K562 (cell line): ENCODE measurements around the gene ARHGEF7. TPM values are rescaled to one million over a fixed set of nuclear protein-coding genes. Genes with fewer than 3 reads are reported as not detected.

Experiments
- ATAC-seq: fragments of 200-7000 bp; cut with Tn5 transposase; 3 replicates; pipeline ENCODE4 v1.9.1; 2020; ENCODE audit warnings: moderate library complexity
- BruUV-seq: library from RNA; stranded (reverse); fragments of 400-500 nt; replicated peaks from 2 replicates; lab custom pipeline; 2021; lab: Mats Ljungman, UMichigan
- CTCF ChIA-PET: fragments of 300-600 bp; formaldehyde crosslinking; extraction: SDS; loops from one replicate; lab custom pipeline; 2021; ENCODE audit warnings: low intra/inter-chr PET ratio; lab: Yijun Ruan, JAX
- POLR2A ChIA-PET: fragments of 300-600, 350-650 bp; sonication (Branson Sonifier 250); formaldehyde crosslinking; extraction: SDS; loops from one replicate; lab custom pipeline; 2021; ENCODE audit warnings: antibody characterized with exemption, inconsistent platforms; lab: Yijun Ruan, JAX
- DNase-seq, 4 experiments: peaks; one replicate each; pipeline versions ENCODE4 v3.0.0 to v3.0.0-alpha.2; 2011 to 2018; ENCODE audit warnings: low spot score in 3 of 4, mixed read lengths in 3 of 4; ENCODE audit errors: extremely low read depth in 1 of 4
- FAIRE-seq: peaks from 2 replicates; lab custom pipeline; 2011; peaks lifted over from hg19 to GRCh38; lab: Jason Lieb, UNC
- H2AFZ ChIP-seq: 2 replicates; pipeline ENCODE4 v1.6.0; 2011; ENCODE audit warnings: low read depth, low read length, control low read depth, inconsistent platforms
- H3K27ac ChIP-seq: fragments of 200-600 bp; 3 replicates; pipeline ENCODE4 v1.8.0; 2011; ENCODE audit warnings: low read depth, mild to moderate bottlenecking, control low read depth, inconsistent platforms, low read length, moderate library complexity, mixed read lengths; ENCODE audit errors: extremely low read depth
- H3K27me3 ChIP-seq, 2 experiments: fragments of 300-600 bp in 1 of 2; 2 replicates in 1 of 2; 3 replicates in 1 of 2; pipeline versions ENCODE4 v1.6.0 to v1.8.0; 2011; ENCODE audit warnings: inconsistent platforms in 2 of 2, low read length in 2 of 2, mild to moderate bottlenecking in 1 of 2, mixed read lengths in 1 of 2, moderate library complexity in 1 of 2; ENCODE audit not compliant: control insufficient read depth in 2 of 2, insufficient read depth in 2 of 2
- H3K36me3 ChIP-seq: fragments of 300-600 bp; 3 replicates; pipeline ENCODE4 v1.8.0; 2011; ENCODE audit warnings: mild to moderate bottlenecking, low read length, inconsistent platforms; ENCODE audit not compliant: control insufficient read depth, insufficient read depth
- H3K4me1 ChIP-seq, 2 experiments: fragments of 200-600 bp in 1 of 2; replicated peaks in 1 of 2; 2 replicates in 1 of 2; 3 replicates in 1 of 2; pipeline versions ENCODE4 v1.5.1 to v1.8.0; 2011; ENCODE audit warnings: inconsistent platforms in 2 of 2, low read length in 2 of 2, mild to moderate bottlenecking in 1 of 2, mixed read lengths in 1 of 2, moderate library complexity in 1 of 2; ENCODE audit not compliant: control insufficient read depth in 2 of 2, insufficient read depth in 2 of 2
- H3K4me2 ChIP-seq: 2 replicates; pipeline ENCODE4 v1.6.1; 2011; ENCODE audit warnings: low read length, control low read depth, inconsistent platforms, mixed read lengths; ENCODE audit not compliant: insufficient read depth
- H3K4me3 ChIP-seq: fragments of 200-600 bp; sonication (generic), shearing (Covaris generic); 2 replicates; pipeline ENCODE4 v1.5.1; 2016; ENCODE audit warnings: control low read depth, inconsistent platforms
- H3K79me2 ChIP-seq: fragments of 200-600 bp; 3 replicates; pipeline ENCODE4 v1.8.0; 2011; ENCODE audit warnings: low read length, inconsistent platforms; ENCODE audit not compliant: control insufficient read depth, insufficient read depth
- H3K9ac ChIP-seq, 2 experiments: 2 replicates each; pipeline versions ENCODE4 v1.6.0 to v1.6.1; 2011; ENCODE audit warnings: low read depth in 2 of 2, low read length in 2 of 2, control low read depth in 1 of 2, inconsistent platforms in 1 of 2, mild to moderate bottlenecking in 1 of 2, mixed read lengths in 1 of 2; ENCODE audit not compliant: insufficient read depth in 1 of 2
- H3K9me1 ChIP-seq: one replicate; pipeline ENCODE4 v1.6.0; 2011; ENCODE audit warnings: inconsistent platforms, mild to moderate bottlenecking, low read length, moderate library complexity; ENCODE audit not compliant: control insufficient read depth, insufficient read depth
- H3K9me3 ChIP-seq: replicated peaks from 2 replicates; pipeline ENCODE4 v1.5.1; 2011; ENCODE audit warnings: low read depth, low read length, inconsistent platforms; ENCODE audit not compliant: control insufficient read depth, insufficient read depth
- H4K20me1 ChIP-seq: replicated peaks from 2 replicates; pipeline ENCODE4 v1.6.1; 2011; ENCODE audit warnings: low read length, inconsistent platforms, mixed read lengths; ENCODE audit not compliant: control insufficient read depth, insufficient read depth
- BRD9 ChIP-seq: fragments of 450-650 bp; IDR thresholded peaks from 2 replicates; pipeline ENCODE4 v1.6.1; 2018; ENCODE audit warnings: low read depth; ENCODE audit not compliant: partially characterized antibody
- CBX3 ChIP-seq, 2 experiments: IDR thresholded peaks; 1 replicate in 1 of 2; 2 replicates in 1 of 2; pipeline ENCODE4 v1.6.1; 2012; ENCODE audit warnings: inconsistent platforms in 2 of 2, low read length in 2 of 2, borderline replicate concordance in 1 of 2, control low read depth in 1 of 2
- CCNT2 ChIP-seq: IDR thresholded peaks from 2 replicates; pipeline ENCODE4 v1.6.1; 2011; ENCODE audit warnings: borderline replicate concordance, low read depth, mild to moderate bottlenecking, moderate library complexity, mixed read lengths, low read length; ENCODE audit not compliant: insufficient read length; ENCODE audit errors: extremely low read depth
- E2F8 ChIP-seq: fragments of 450-650 bp; IDR thresholded peaks from 2 replicates; pipeline ENCODE4 v1.7.1; 2018; ENCODE audit warnings: mild to moderate bottlenecking, low read depth; ENCODE audit not compliant: partially characterized antibody
- EHMT2 ChIP-seq: fragments of 450-650 bp; IDR thresholded peaks from 2 replicates; pipeline ENCODE4 v1.6.1; 2018; ENCODE audit warnings: antibody characterized with exemption
- HMGN3 ChIP-seq: IDR thresholded peaks from 2 replicates; pipeline ENCODE4 v1.6.1; 2011; ENCODE audit warnings: borderline replicate concordance, low read depth, mild to moderate bottlenecking, mixed read lengths, low read length; ENCODE audit not compliant: insufficient read length; ENCODE audit errors: extremely low read depth
- HOXB6 ChIP-seq: fragments of 250-450 bp; sonication (Bioruptor Pico); IDR thresholded peaks from 2 replicates; pipeline ENCODE4 v1.5.1; 2022; ENCODE audit warnings: mild to moderate bottlenecking, borderline replicate concordance
- ILF3 ChIP-seq: fragments of 450-650 bp; IDR thresholded peaks from 2 replicates; pipeline ENCODE4 v1.6.1; 2018; ENCODE audit warnings: antibody characterized with exemption, mild to moderate bottlenecking, moderate library complexity, borderline replicate concordance
- KDM1A ChIP-seq, 2 experiments: fragments of 450-650 bp; IDR thresholded peaks; 2 replicates each; pipeline ENCODE4 v1.6.1; 2016; ENCODE audit warnings: mild to moderate bottlenecking in 2 of 2
- NFXL1 ChIP-seq: fragments of 450-650 bp; formaldehyde crosslinking; IDR thresholded peaks from 2 replicates; pipeline ENCODE4 v1.4.0; 2021; ENCODE audit warnings: mild to moderate bottlenecking
- PHB2 ChIP-seq: fragments of 450-650 bp; IDR thresholded peaks from 2 replicates; pipeline ENCODE4 v1.6.1; 2017; ENCODE audit warnings: low read depth
- POU5F1 ChIP-seq: fragments of 150-350 bp; IDR thresholded peaks from 2 replicates; pipeline ENCODE4 v1.6.1; 2014; ENCODE audit warnings: borderline replicate concordance, low read length, low read depth, mild to moderate bottlenecking; ENCODE audit not compliant: partially characterized antibody
- PTTG1 ChIP-seq: fragments of 450-650 bp; IDR thresholded peaks from 2 replicates; pipeline ENCODE4 v1.6.1; 2016; ENCODE audit warnings: low read depth, mild to moderate bottlenecking, missing genetic modification characterization, missing compliant biosample characterization
- RBM17 ChIP-seq: fragments of 200-400 bp; formaldehyde crosslinking; IDR thresholded peaks from 2 replicates; pipeline ENCODE4 v1.6.1; 2017; ENCODE audit warnings: low read depth, mild to moderate bottlenecking, low read length, borderline replicate concordance
- SAFB ChIP-seq: fragments of 200-400 bp; formaldehyde crosslinking; IDR thresholded peaks from 2 replicates; pipeline ENCODE4 v1.6.1; 2017; ENCODE audit warnings: low read depth, low read length, borderline replicate concordance
- SMARCE1 ChIP-seq: fragments of 450-650 bp; IDR thresholded peaks from 2 replicates; pipeline ENCODE4 v1.7.1; 2016; ENCODE audit warnings: mild to moderate bottlenecking
- SMC3 ChIP-seq: conservative IDR thresholded peaks from 2 replicates; pipeline ENCODE4 v1.6.1; 2011; ENCODE audit warnings: low read depth, low read length, improper control_type of control experiment; ENCODE audit not compliant: insufficient read depth
- YY1 ChIP-seq, 3 experiments: IDR thresholded peaks; 2 replicates each; pipeline ENCODE4 v1.6.1; 2011; ENCODE audit warnings: low read length in 2 of 3, mild to moderate bottlenecking in 2 of 3, moderate library complexity in 2 of 3, borderline replicate concordance in 1 of 3, control low read depth in 1 of 3, low read depth in 1 of 3; ENCODE audit not compliant: insufficient read depth in 3 of 3, insufficient replicate concordance in 2 of 3, control insufficient read depth in 1 of 3, insufficient read length in 1 of 3; ENCODE audit errors: extremely low read depth in 1 of 3
- ZNF780A ChIP-seq: fragments of 250-450 bp; sonication (Bioruptor Pico); IDR thresholded peaks from 2 replicates; pipeline ENCODE4 v1.5.0; 2021; ENCODE audit warnings: mild to moderate bottlenecking
- WGBS: fragments of 100-300 bp; shearing (Covaris generic); methylation state at CpG from one replicate; pipeline ENCODE4 v1.1.6; 2016; ENCODE audit warnings: low coverage, mixed read lengths; ENCODE audit not compliant: insufficient coverage; ENCODE audit errors: missing lambda C conversion rate; 5-methylcytosine and 5-hydroxymethylcytosine counted together
- in situ Hi-C: fragments of 300-500 bp; cut with MboI; formaldehyde crosslinking; loops from 4 replicates; pipeline ENCODE4 v1.15.0; 2018; ENCODE audit warnings: inconsistent platforms, mixed read lengths
- intact Hi-C: fragments of 100-400 bp; cut with micrococcal nuclease; formaldehyde crosslinking; loops from 2 replicates; pipeline ENCODE4 v1.14.2; 2022
- polyA plus RNA-seq, 8 experiments: library from polyadenylated mRNA; depleted of rRNA in 4 of 8; stranded (reverse) in 5 of 8; unstranded in 3 of 8; fragments of >200 nt; fragmentation: Nextera tagmentation in 2 of 8; fragmentation: Illumina TruSeq in 1 of 8; extraction: Ambion mirVana in 2 of 8; extraction: Trizol in 1 of 8; gene quantifications; 2 replicates each; pipeline versions ENCODE4 v1.2.1 to v1.2.3, GENCODE V29; 2011 to 2014; ENCODE audit warnings: inconsistent platforms in 1 of 8, missing spikeins in 1 of 8
- total RNA-seq, 7 experiments: library from RNA; depleted of rRNA in 6 of 7; stranded (reverse); fragments of >200 nt in 6 of 7; fragmentation: Illumina TruSeq in 2 of 7; extraction: Trizol in 2 of 7; gene quantifications; 2 replicates each; pipeline versions ENCODE4 v1.2.1 to v1.2.3, GENCODE V29; 2011 to 2021; ENCODE audit warnings: low replicate concordance in 1 of 7

The ARHGEF7 gene
- total and polyA plus RNA-seq, 9 of the 15 experiments (the other 6 are each of a cell fraction or from before 2014, with no cell fraction given) = 2.1 to 26.8 (median 17.5) TPM

- TF ChIP-seq YY1 (IDR thresholded peaks at IDR 0.05; ENCODE audit: borderline replicate concordance in 1 of 3, control insufficient read depth in 1 of 3, extremely low read depth in 1 of 3, insufficient read depth in 3 of 3, insufficient read length in 1 of 3, insufficient replicate concordance in 2 of 3, low read depth in 1 of 3, low read length in 2 of 3) (no peak), PTTG1 (tag) (no peak), KDM1A (IDR thresholded peaks at IDR 0.05) (no peak), POU5F1 (no peak), BRD9 (no peak), ZNF780A (CRISPR knock-in tag) (no peak)
These were observed 104.8 kb downstream of the ARHGEF7 start (continued) for GRCh38 chr13:111219950-111220349.

- ATAC-seq = no peak
- Histone ChIP-seq H3K36me3 (peaks cover 4% of the 10 kb centered on the region; the same call in 1 of the 3 replicates), H3K9me3 (no peaks in the 10 kb centered on the region), H4K20me1 (no peaks in the 10 kb centered on the region), H3K79me2 (peaks cover 3% of the 10 kb centered on the region; the same call in 2 of the 3 replicates), H3K9me1 (no peaks in the 10 kb centered on the region), H3K9ac (no peak overlapping the region), H3K27ac (no peak overlapping the region), H3K27me3 (no peaks in the 10 kb centered on the region), H3K4me3 (no peak overlapping the region), H3K4me2 (no peak overlapping the region), H2AFZ (no peak overlapping the region), H3K4me1 (no peaks in the 10 kb centered on the region)
- BruUV-seq = no TSS peak
- intact Hi-C loops = loop anchor here (10.0 kb wide), 1 partner anchor 280 kb away; no protein-coding TSS in a partner anchor
- ChIA-PET POLR2A (no interaction called here), CTCF (no interaction called here)
- FAIRE-seq = no peak
- 96% methylated on average over 4 of the region's 6 CpGs for WGBS
- in situ Hi-C loops = no loop called here
- DNase-seq = no peak
- TF ChIP-seq NFXL1 (CRISPR knock-in tag) (no peak), SMC3 (no peak), SAFB (no peak), HOXB6 (CRISPR knock-in tag) (no peak), PHB2 (no peak), ILF3 (no peak), RBM17 (no peak), CBX3 (IDR thresholded peaks at IDR 0.05; ENCODE audit: borderline replicate concordance in 1 of 2, low read length in 2 of 2) (no peak), EHMT2 (no peak), SMARCE1 (no peak), E2F8 (no peak), CCNT2 (no peak), HMGN3 (no peak)
These were observed 110.1 kb downstream of the ARHGEF7 start for GRCh38 chr13:111225166-111225565.
